ENCODE measurements around the gene GPC5.
"Not testable (repeated sequence)": the region's sequence is repeated elsewhere in the genome, so short reads cannot be mapped to it uniquely, and the experiment has no call there.

GPC5 gene

DNA sequence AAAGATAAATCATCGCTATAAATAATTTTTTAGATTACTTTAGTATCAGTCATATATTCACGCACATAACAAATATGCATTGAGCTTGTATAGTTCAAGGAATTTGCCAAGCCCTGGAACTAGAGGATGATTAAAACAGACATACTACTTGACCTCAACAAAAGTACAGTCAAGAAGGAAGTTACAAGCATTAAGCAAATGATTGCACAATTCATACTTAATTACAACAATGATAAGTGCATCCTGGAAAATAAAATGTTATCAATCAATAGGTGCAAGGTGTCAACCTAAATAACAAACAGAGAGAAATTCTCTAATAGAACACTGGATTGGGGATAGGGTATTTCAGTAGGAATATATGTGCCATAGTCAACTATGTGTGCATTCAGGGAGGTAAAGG lies 491.2 kb downstream of the GPC5 start:
- no peak overlapping the region for H3K4me3 ChIP-seq (ENCODE audit: low read length)
- TF ChIP-seq ZNF274 (IDR thresholded peaks at IDR 0.05; ENCODE audit: low read depth, low read length): no peak

DNA sequence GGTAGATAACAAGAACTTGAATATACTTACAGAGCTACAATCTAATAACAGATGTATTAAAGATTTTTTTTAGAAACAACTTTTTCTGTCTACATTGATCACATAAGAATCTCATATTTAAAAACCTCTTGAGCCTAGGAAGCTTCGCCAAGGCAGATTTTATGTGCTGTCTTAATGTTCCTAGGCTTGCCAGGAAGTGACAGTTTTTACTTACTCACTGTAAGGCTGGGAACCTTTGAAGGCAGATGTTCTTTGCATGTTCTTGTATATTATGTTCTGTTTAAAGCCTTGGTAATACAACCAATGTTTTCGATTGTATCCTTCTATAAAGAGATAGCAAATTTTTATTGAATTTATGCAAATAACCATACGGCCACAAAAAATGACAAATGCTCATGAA lies 492.7 kb downstream of the GPC5 start:
- no peak overlapping the region for H3K4me3 ChIP-seq (ENCODE audit: low read length)
- TF ChIP-seq ZNF274 (IDR thresholded peaks at IDR 0.05; ENCODE audit: low read depth, low read length): no peak

DNA sequence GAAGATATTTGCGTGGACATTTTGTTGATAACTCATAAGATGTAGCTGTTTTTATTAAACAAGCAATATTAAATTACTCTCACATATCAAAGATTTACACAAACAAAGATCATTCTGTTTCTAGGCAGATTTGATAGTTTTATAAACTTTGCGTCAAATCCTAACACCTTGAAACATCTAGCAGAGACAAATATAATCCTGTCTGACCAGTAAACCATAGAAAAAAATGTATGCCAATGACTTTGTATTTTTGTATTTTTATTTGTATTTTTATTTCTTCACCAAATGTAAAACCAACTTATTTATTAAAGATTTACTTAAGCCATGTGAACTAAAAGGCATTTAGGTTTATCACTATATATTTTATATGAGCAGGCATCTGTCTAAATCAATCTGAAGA lies 494.6 kb downstream of the GPC5 start:
- no peak overlapping the region for H3K4me3 ChIP-seq (ENCODE audit: low read length)
- TF ChIP-seq ZNF274 (IDR thresholded peaks at IDR 0.05; ENCODE audit: low read depth, low read length): no peak

DNA sequence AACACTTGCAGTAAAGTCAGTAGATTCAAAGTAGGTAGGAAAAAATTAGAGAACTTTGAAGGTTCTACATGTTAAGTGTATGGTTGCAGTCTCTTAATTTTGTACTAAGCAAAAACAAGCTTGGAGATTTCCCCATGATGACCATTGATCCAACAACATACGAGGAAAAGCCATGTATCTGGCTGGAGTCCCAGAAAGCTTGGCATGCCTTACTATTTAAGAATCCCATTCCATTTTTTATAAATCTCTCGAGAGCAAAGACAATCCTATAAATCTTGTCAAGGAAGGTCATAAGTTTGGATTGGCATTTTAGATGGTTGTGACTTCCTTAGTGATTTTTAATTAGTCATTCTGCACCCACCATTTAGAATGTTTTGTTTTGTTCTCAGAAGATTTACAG lies 495.9 kb downstream of the GPC5 start:
- no peak for TF ChIP-seq ZNF274 (IDR thresholded peaks at IDR 0.05; ENCODE audit: low read depth, low read length)
- no peak overlapping the region for H3K4me3 ChIP-seq (ENCODE audit: low read length)

DNA sequence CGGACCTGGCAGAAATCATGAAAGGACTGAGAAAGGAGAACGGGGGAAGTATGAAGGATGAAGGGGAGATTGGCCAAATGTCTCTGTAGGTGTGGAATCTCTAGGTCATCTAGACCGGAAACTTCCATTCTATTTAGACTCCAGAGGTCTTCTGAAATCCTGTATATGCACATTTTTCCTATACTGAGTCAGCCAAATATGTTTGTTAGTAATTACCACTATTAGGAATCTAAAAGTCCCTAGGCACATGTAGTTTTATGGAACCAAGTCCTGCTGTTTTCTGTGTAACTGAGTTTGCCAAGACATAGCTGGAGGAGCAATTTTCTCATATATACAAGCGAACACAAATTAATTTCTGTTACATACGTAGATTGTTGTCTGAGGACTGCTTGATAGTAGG lies 498.1 kb downstream of the GPC5 start:
- no peak for TF ChIP-seq ZNF274 (IDR thresholded peaks at IDR 0.05; ENCODE audit: low read depth, low read length)
- no peak overlapping the region for H3K4me3 ChIP-seq (ENCODE audit: low read length)

DNA sequence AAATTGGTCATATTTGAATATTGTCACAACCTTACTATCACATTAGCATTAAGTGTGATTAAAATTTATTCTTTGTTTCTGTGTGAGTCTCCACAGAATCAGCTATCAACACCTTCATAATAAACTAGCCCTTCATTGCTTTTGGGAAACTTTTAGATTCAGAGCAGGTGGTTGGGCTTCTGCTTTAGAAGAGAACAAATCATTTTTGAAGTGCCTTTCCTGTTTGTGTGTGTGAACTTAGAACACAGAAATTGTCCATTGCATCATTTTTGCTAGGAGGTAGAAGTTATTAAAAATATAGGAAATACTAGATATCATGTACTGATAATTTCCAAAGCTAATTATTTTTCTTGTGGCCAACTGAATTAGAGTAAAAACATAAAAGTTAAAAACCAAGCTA lies 500.6 kb downstream of the GPC5 start:
- not testable (repeated sequence) for H3K4me3 ChIP-seq (ENCODE audit: low read length)

DNA sequence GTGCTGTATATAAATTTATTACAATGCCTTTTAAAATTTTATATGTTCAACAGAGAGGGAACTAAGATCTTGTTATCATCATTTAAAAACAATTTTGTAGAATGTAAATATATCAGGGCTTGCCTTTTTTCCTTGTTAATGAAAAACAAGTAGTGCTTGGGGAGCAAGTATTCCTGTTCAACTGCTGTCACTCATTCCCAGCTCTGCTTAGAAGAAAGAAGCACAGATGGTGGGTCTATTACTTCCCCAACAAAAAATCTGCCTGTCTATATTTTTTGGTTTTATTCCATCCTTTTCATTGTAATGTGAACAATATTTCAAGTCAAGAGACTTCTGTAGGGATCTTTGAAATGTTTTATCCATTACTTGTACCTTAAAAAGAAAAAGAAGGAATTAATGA lies 503.9 kb downstream of the GPC5 start:
- TF ChIP-seq ZNF274 (IDR thresholded peaks at IDR 0.05; ENCODE audit: low read depth, low read length): no peak
- H3K4me3 ChIP-seq (ENCODE audit: low read length): no peak overlapping the region

DNA sequence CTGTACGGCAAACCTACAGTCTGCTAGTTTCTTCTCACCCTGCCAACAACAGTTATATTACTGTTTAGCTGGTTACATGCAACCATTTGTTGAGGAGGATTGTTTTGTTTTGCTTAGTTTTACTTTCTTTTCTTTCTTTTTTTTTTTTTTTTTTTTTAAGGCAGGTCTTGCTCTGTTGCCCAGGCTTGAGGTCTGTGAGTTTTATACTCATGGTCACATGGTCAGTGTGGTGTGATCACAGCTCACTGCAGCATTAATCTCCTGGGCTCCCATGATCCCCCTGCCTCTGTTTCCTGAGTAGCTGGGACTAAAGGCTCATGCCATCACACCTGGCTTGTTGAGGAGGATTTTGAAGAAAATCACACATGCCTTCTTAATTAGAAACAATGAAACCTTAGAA lies 505.6 kb downstream of the GPC5 start:
- no peak for TF ChIP-seq ZNF274 (IDR thresholded peaks at IDR 0.05; ENCODE audit: low read depth, low read length)
- no peak overlapping the region for H3K4me3 ChIP-seq (ENCODE audit: low read length)

DNA sequence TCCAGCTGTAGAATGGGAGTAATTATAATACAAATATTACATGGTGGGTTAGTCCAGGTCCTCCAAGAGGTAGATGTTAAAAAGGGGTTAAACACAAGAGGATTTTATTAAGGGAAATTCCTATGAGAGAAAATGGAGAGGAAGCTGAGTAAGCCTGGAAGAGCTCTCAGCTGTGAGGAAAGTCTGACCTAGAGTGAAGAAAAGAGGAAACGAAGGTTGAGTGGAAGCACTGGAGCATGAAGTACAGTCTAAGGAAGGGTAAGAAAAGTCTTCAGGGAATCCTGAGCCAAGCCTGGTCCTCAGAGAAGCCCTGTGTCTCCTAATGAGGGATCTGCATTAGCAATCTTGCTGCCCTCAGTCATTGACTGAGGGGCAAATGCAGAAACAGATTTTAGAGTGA lies 506.2 kb downstream of the GPC5 start:
- TF ChIP-seq ZNF274 (IDR thresholded peaks at IDR 0.05; ENCODE audit: low read depth, low read length): no peak
- no peak overlapping the region for H3K4me3 ChIP-seq (ENCODE audit: low read length)

DNA sequence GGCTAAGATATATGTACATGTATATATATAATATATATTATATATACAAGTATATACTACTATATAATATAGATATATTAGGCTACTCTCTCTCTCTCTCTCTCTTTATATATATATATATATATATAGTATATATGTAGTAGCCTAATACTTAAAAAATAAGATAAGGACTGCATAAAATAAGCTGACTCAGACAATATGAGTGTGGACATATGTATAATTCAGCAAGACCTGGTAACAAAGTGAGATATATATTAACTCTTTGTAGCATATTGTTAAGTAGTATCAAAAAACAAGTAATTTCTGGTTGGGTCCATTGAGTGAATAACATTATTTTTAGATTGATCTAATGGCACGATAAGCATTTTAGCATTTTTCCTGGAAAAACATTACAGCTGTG lies 509.0 kb downstream of the GPC5 start:
- no peak for TF ChIP-seq ZNF274 (IDR thresholded peaks at IDR 0.05; ENCODE audit: low read depth, low read length)

DNA sequence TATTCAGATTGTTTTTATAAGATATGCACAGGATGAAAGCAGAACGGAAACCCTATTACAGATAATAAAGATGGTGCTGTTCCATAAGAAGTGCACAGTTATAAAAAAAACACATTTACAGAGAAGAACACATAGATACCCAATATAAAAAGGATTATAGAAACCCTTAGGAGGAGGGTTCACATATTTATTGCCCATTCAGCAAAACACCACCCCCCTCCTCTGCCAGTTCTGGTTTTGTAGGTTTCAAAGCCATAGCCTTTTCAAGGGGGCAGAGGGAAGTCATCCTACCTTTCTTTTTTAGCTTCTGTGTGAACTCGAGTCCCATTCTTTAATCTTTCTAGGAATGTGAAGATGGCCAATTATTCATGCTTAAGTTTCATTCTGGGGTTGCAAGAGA lies 511.2 kb downstream of the GPC5 start:
- TF ChIP-seq ZNF274 (IDR thresholded peaks at IDR 0.05; ENCODE audit: low read depth, low read length): no peak
- no peak overlapping the region for H3K4me3 ChIP-seq (ENCODE audit: low read length)

More for the DNA sequence above, 509.0 kb downstream of the GPC5 start:
- H3K4me3 ChIP-seq (ENCODE audit: low read length): no peak overlapping the region

DNA sequence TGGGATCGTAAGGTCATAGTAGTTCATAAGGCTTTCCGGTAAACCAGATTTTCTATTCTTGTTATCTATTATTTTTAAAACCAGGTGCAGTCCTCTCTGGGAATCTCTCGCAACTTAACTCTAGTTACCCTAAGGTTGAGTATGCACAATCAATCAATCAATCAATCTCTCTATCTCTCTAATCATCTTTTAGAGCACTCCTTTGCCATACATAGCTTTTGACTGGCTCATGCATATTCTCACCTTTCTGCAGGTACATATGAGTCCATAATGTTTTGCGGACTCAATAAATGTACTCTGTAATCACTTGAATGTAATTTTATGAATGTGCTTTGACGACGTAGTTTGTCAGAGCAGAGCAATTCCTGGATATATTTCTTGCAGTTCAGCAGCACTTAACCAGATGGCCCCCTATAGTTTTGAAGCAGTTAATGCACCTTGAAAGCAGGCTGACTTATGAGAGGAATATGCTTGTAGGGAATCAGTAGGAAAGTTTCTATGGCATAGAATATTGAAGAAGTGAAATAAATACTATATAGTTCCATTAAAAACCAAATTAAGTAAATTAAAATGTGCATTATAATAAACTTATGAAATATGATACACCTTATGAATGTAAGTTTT lies 524.7 kb downstream of the GPC5 start:
- H3K4me3 ChIP-seq (ENCODE audit: low read length): no peak overlapping the region
- TF ChIP-seq ZNF274 (IDR thresholded peaks at IDR 0.05; ENCODE audit: low read depth, low read length): no peak

DNA sequence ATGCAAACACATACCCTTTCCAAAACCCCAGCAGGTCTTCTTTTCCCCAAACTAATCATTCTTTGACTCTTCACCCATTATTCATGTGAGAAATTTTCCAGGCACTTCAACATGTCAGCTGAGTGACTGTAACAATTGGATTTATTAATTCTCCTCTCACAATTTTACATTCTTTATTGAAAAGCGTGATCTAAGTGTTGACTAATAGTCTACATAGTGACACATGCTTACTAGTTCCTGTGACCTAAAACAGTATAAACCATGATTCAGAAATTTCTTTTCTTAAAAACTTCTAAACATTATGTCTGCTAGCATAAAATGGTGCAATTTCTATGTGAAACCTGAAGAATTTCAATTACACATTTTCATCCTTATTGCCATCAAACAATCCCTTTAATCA lies 532.3 kb downstream of the GPC5 start:
- TF ChIP-seq ZNF274 (IDR thresholded peaks at IDR 0.05; ENCODE audit: low read depth, low read length): no peak
- no peak overlapping the region for H3K4me3 ChIP-seq (ENCODE audit: low read length)

DNA sequence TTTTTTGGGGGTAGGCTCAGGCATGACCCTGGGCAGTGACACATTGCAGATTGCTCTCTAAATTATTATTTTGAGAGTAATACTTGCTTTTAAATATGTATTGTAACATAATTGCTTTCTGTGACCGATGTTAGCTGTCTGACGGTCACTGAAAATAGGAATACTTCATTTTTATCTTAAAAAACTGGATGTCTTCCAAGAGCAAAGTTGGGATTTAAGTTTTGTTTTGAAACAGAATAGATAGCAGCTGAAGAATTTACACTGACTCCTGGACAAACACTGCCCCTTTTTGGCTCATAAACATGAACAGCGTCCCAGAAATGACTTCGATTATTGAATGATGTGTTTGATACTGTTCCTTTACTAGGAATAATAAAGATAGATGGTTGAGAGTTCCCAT lies 535.9 kb downstream of the GPC5 start:
- TF ChIP-seq ZNF274 (IDR thresholded peaks at IDR 0.05; ENCODE audit: low read depth, low read length): no peak
- no peak overlapping the region for H3K4me3 ChIP-seq (ENCODE audit: low read length)

DNA sequence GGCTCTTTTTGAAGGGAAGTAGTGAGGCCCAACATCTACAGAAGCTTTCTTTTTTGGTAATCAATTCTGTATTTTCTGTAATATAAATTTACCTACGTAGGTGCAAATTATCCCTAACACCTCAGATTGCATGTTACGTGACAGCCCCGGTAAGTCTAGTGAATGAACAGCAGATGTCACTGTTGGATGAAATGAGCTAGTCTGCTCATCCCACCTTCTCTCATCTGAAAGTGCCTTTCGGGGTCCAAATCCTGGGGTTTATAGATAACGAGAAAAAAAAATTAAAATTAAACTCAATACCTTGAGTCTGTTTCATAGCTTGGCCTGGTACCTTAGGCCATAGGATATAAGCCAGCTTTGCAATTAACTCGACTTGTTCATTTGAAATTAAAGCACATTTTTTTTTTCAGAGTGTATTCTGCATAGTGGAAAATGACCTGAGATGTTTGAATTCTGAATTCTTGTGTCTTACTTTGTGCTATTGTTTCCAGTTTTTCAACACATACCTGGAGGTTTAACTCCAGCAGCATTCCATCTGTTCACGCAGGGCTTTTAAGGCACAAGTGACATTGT lies 548.2 kb downstream of the GPC5 start:
- no peak for TF ChIP-seq ZNF274 (IDR thresholded peaks at IDR 0.05; ENCODE audit: low read depth, low read length)
- no peak overlapping the region for H3K4me3 ChIP-seq (ENCODE audit: low read length)

DNA sequence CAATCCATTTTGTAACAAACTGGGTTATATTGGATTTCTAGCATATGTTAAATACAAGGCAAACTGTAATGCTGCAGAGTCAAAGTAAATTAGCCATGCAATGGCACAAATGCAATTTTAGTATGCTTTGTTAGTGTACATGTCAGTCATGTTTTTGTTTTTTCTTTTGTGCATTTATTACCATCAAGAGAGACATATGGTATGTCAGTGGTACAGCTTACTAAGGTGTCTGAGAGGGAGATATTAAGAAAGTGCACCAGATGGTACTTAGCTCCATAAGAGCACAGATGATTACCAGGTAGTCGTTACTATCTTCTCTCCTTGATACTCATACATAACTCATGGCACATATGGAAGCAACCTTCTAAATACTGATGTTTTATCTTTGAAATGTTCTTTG lies 550.3 kb downstream of the GPC5 start:
- H3K4me3 ChIP-seq (ENCODE audit: low read length): no peak overlapping the region
- TF ChIP-seq ZNF274 (IDR thresholded peaks at IDR 0.05; ENCODE audit: low read depth, low read length): no peak

Measured in GM08714 (cell line).